ENCODE measurements around the gene HHAT.

GRCh38 chr1:210635108-210635507, 306.4 kb downstream of the HHAT start:
- TF ChIP-seq CTCF (IDR thresholded peaks at IDR 0.05): no peak
- no peak for TF ChIP-seq POLR2A (IDR thresholded peaks at IDR 0.05)

All from testis (tissue), 2 donors.